SK-N-MC (cell line): ENCODE data around the gene HHAT.
A peak's percentile ranks its signal among the peaks of the same experiment; 100 is the strongest.
"Not testable (repeated sequence)": the region's sequence is repeated elsewhere in the genome, so short reads cannot be mapped to it uniquely, and the experiment has no call there.

ENCODE experiments used
- DNase-seq: peaks from one replicate; pipeline ENCODE4 v3.0.0-alpha.2; 2011; ENCODE audit warnings: low read depth, low spot score
- H3K27ac ChIP-seq: fragments of 200-600 bp; sonication (generic); 2 replicates; pipeline ENCODE4 v1.5.1; 2016; ENCODE audit warnings: mixed run types
- H3K36me3 ChIP-seq: fragments of 200-600 bp; sonication (generic); 2 replicates; pipeline ENCODE4 v1.6.1; 2017; ENCODE audit warnings: antibody characterized with exemption, low read length, mixed read lengths; ENCODE audit not compliant: insufficient read depth
- H3K4me3 ChIP-seq: fragments of 200-600 bp; sonication (generic); 2 replicates; pipeline ENCODE4 v1.5.1; 2016
- H3K9ac ChIP-seq: fragments of 200-600 bp; sonication (generic); 2 replicates; pipeline ENCODE4 v1.8.0; 2017; ENCODE audit warnings: mixed run types, mixed read lengths; ENCODE audit not compliant: insufficient read length
- H3K9me3 ChIP-seq: fragments of 200-600 bp; sonication (generic); 2 replicates; pipeline ENCODE4 v1.6.1; 2017; ENCODE audit warnings: low read depth, mild to moderate bottlenecking, antibody characterized with exemption, low read length, moderate library complexity, mixed read lengths
- EZH2 ChIP-seq: fragments of 200-600 bp; sonication (generic); IDR thresholded peaks from one replicate; pipeline ENCODE4 v1.6.1; 2017; ENCODE audit warnings: antibody characterized with exemption
- FOXP2 ChIP-seq: optimal IDR thresholded peaks from 2 replicates; pipeline ENCODE3; 2011; ENCODE audit warnings: mild to moderate bottlenecking, moderate library complexity; ENCODE audit not compliant: insufficient read depth; ENCODE audit errors: extremely low read length, control extremely low read depth
- POLR2AphosphoS5 ChIP-seq: IDR thresholded peaks from 2 replicates; pipeline ENCODE4 v1.6.1; 2012; ENCODE audit warnings: mild to moderate bottlenecking, low read depth, low read length, borderline replicate concordance

HHAT gene

GRCh38 chr1:210400043-210400840 is 71.5 kb downstream of the HHAT start:
- TF ChIP-seq POLR2AphosphoS5 (no peak), FOXP2 (no peak), EZH2 (no peak)
- no peaks in the 10 kb centered on the region for H3K36me3 ChIP-seq
- DNase-seq = peak; percentile 32
- no peaks in the 10 kb centered on the region for H3K9me3 ChIP-seq
- no peak overlapping the region for H3K9ac ChIP-seq
- H3K4me3 ChIP-seq = no peak overlapping the region
- H3K27ac ChIP-seq = no peak overlapping the region

GRCh38 chr1:210402560-210402959 is 73.9 kb downstream of the HHAT start:
- Histone ChIP-seq H3K9me3 (no peaks in the 10 kb centered on the region), H3K4me3 (no peak overlapping the region), H3K9ac (no peak overlapping the region), H3K27ac (no peak overlapping the region), H3K36me3 (no peaks in the 10 kb centered on the region)
- no peak for DNase-seq
- TF ChIP-seq POLR2AphosphoS5 (no peak), FOXP2 (no peak), EZH2 (no peak)

GRCh38 chr1:210405316-210405715 is 76.6 kb downstream of the HHAT start:
- TF ChIP-seq FOXP2 = no peak
- TF ChIP-seq EZH2 = no peak
- no peak for TF ChIP-seq POLR2AphosphoS5
- no peak overlapping the region for H3K9ac ChIP-seq

GRCh38 chr1:210406341-210406740 is 77.6 kb downstream of the HHAT start:
- not testable (repeated sequence) for H3K4me3 ChIP-seq, H3K9ac ChIP-seq, H3K9me3 ChIP-seq, H3K27ac ChIP-seq, H3K36me3 ChIP-seq, DNase-seq

More at GRCh38 chr1:210405316-210405715, 76.6 kb downstream of the HHAT start:
- H3K36me3 ChIP-seq = no peaks in the 10 kb centered on the region
- no peaks in the 10 kb centered on the region for H3K9me3 ChIP-seq
- DNase-seq = no peak
- no peak overlapping the region for H3K27ac ChIP-seq
- no peak overlapping the region for H3K4me3 ChIP-seq

- DNase-seq = peak; percentile 8
Observed at GRCh38 chr1:210407207-210407886, 78.6 kb downstream of the HHAT start.

GRCh38 chr1:210407887-210408252 is 79.2 kb downstream of the HHAT start:
- no peak for TF ChIP-seq FOXP2
- TF ChIP-seq EZH2 = no peak
- no peak for TF ChIP-seq POLR2AphosphoS5
- Histone ChIP-seq H3K9me3 (no peaks in the 10 kb centered on the region), H3K36me3 (no peaks in the 10 kb centered on the region), H3K9ac (no peak overlapping the region), H3K27ac (no peak overlapping the region), H3K4me3 (no peak overlapping the region)
- no peak for DNase-seq

More at GRCh38 chr1:210407207-210407886, 78.6 kb downstream of the HHAT start:
- Histone ChIP-seq H3K4me3 (no peak overlapping the region), H3K27ac (no peak overlapping the region), H3K9me3 (no peaks in the 10 kb centered on the region), H3K36me3 (no peaks in the 10 kb centered on the region), H3K9ac (no peak overlapping the region)
- no peak for TF ChIP-seq POLR2AphosphoS5
- no peak for TF ChIP-seq FOXP2
- TF ChIP-seq EZH2 = no peak

GRCh38 chr1:210412240-210412639 is 83.5 kb downstream of the HHAT start:
- no peak for DNase-seq
- TF ChIP-seq EZH2 = no peak
- no peak for TF ChIP-seq FOXP2
- TF ChIP-seq POLR2AphosphoS5 = no peak
- no peak overlapping the region for H3K4me3 ChIP-seq
- H3K36me3 ChIP-seq = no peaks in the 10 kb centered on the region
- no peak overlapping the region for H3K9ac ChIP-seq
- no peaks in the 10 kb centered on the region for H3K9me3 ChIP-seq
- no peak overlapping the region for H3K27ac ChIP-seq

- DNase-seq = no peak
- no peaks in the 10 kb centered on the region for H3K9me3 ChIP-seq
- no peak overlapping the region for H3K4me3 ChIP-seq
- no peak overlapping the region for H3K27ac ChIP-seq
- H3K36me3 ChIP-seq = no peaks in the 10 kb centered on the region
- TF ChIP-seq POLR2AphosphoS5 (no peak), EZH2 (no peak), FOXP2 (no peak)
- no peak overlapping the region for H3K9ac ChIP-seq
Observed at GRCh38 chr1:210413951-210414350, 85.2 kb downstream of the HHAT start.
